ENCODE data around the gene SLC45A3.

Gene SLC45A3

GRCh38 chr1:205626216-205626615, 54.1 kb downstream of the SLC45A3 start:
- H3K4me3 ChIP-seq (replicated peaks; ENCODE audit: insufficient read depth, low read length): no peak overlapping the region
- no peaks in the 10 kb centered on the region for H3K27me3 ChIP-seq (ENCODE audit: insufficient read depth, poor library complexity, severe bottlenecking)
- DNase-seq (ENCODE audit: low read depth in 1 of 2, low spot score in 1 of 2): no peak
- no peak overlapping the region for H3K27ac ChIP-seq (replicated peaks)
- TF ChIP-seq GABPA (IDR thresholded peaks at IDR 0.05; ENCODE audit: low read depth) (no peak), POLR2AphosphoS5 (IDR thresholded peaks at IDR 0.05; ENCODE audit: low read depth) (no peak), REST (IDR thresholded peaks at IDR 0.05; ENCODE audit: insufficient replicate concordance, low read depth) (no peak), SPI1 (IDR thresholded peaks at IDR 0.05; ENCODE audit: borderline replicate concordance, low read depth) (no peak)
- TF ChIP-seq, protein P1, sequence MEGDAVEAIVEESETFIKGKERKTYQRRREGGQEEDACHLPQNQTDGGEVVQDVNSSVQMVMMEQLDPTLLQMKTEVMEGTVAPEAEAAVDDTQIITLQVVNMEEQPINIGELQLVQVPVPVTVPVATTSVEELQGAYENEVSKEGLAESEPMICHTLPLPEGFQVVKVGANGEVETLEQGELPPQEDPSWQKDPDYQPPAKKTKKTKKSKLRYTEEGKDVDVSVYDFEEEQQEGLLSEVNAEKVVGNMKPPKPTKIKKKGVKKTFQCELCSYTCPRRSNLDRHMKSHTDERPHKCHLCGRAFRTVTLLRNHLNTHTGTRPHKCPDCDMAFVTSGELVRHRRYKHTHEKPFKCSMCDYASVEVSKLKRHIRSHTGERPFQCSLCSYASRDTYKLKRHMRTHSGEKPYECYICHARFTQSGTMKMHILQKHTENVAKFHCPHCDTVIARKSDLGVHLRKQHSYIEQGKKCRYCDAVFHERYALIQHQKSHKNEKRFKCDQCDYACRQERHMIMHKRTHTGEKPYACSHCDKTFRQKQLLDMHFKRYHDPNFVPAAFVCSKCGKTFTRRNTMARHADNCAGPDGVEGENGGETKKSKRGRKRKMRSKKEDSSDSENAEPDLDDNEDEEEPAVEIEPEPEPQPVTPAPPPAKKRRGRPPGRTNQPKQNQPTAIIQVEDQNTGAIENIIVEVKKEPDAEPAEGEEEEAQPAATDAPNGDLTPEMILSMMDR (IDR thresholded peaks at IDR 0.05; ENCODE audit: insufficient read depth, low read length): no peak

DNA sequence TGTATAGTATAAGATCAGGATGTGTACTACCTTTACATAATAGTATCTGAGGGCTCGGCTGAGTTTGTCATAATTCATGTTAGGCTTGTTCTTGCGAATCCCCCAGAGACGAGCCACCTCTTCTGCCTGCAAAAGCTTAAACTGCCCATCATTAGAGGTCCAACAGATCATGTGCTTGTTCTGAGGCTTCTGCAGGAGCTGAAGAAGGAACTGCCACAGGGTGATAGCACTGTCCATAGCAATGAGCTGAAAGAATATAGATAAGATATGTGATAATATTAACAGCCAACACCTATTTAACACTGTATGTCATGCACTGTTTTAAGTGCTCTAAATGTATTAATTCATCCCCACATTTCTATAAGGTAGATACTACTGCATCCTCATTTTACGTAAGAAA, 56.7 kb downstream of the SLC45A3 start:
- Histone ChIP-seq H3K27ac (replicated peaks) (no peak overlapping the region), H3K27me3 (ENCODE audit: insufficient read depth, poor library complexity, severe bottlenecking) (no peaks in the 10 kb centered on the region), H3K4me3 (replicated peaks; ENCODE audit: insufficient read depth, low read length) (no peak overlapping the region)
- no peak for DNase-seq (ENCODE audit: low read depth in 1 of 2, low spot score in 1 of 2)
- TF ChIP-seq, protein P1 (IDR thresholded peaks at IDR 0.05; ENCODE audit: insufficient read depth, low read length): no peak
- TF ChIP-seq GABPA (IDR thresholded peaks at IDR 0.05; ENCODE audit: low read depth): no peak
- no peak for TF ChIP-seq REST (IDR thresholded peaks at IDR 0.05; ENCODE audit: insufficient replicate concordance, low read depth)
- no peak for TF ChIP-seq POLR2AphosphoS5 (IDR thresholded peaks at IDR 0.05; ENCODE audit: low read depth)
- no peak for TF ChIP-seq SPI1 (IDR thresholded peaks at IDR 0.05; ENCODE audit: borderline replicate concordance, low read depth)

DNA sequence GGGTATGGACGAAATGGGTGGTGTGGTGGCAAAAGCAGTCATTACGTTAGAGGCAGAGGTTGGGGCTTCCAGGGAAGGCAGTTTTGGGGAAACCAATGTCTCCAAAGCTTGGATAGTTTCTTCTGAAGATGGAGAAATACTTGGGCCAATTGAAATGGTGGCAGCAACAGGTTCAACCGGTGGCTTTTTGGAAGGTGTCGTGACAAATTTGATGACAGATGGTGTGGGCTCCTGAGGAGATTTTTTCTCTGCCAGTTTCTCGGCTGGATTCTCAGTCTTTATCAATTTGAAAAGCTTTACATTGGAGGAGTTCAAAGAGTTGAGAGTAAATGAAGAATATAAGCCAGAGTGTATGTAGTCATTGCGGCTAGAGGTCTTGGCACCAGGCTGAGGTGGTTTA, 60.0 kb downstream of the SLC45A3 start:
- H3K27ac ChIP-seq (replicated peaks): no peak overlapping the region
- no peak for DNase-seq (ENCODE audit: low read depth in 1 of 2, low spot score in 1 of 2)
- TF ChIP-seq POLR2AphosphoS5 (IDR thresholded peaks at IDR 0.05; ENCODE audit: low read depth) (no peak), SPI1 (IDR thresholded peaks at IDR 0.05; ENCODE audit: borderline replicate concordance, low read depth) (no peak), REST (IDR thresholded peaks at IDR 0.05; ENCODE audit: insufficient replicate concordance, low read depth) (no peak), GABPA (IDR thresholded peaks at IDR 0.05; ENCODE audit: low read depth) (no peak)
- TF ChIP-seq, protein P1 (IDR thresholded peaks at IDR 0.05; ENCODE audit: insufficient read depth, low read length): no peak
- no peak overlapping the region for H3K4me3 ChIP-seq (replicated peaks; ENCODE audit: insufficient read depth, low read length)
- no peaks in the 10 kb centered on the region for H3K27me3 ChIP-seq (ENCODE audit: insufficient read depth, poor library complexity, severe bottlenecking)
